NCI-H82 (cell line): ENCODE data around the gene CIC.
"Not testable (repeated sequence)": the region's sequence is repeated elsewhere in the genome, so short reads cannot be mapped to it uniquely, and the experiment has no call there.

Source experiments
- DNase-seq: peaks from one replicate; lab custom pipeline; 2025; lab: John Stamatoyannopoulos, UW

The CIC gene

GRCh38 chr19:42313096-42313839 is 44.2 kb downstream of the CIC start, which contains the start of gene TMEM145:
TSS of gene TMEM145 (plus strand) at chr19:42313309. CDS start at chr19:42313377, 68 bp downstream.
- peak; percentile 84 for DNase-seq

GRCh38 chr19:42313840-42314755 is 45.0 kb downstream of the CIC start:
- DNase-seq, result no peak

- DNase-seq, result no peak
Measured at GRCh38 chr19:42315024-42315423, 46.0 kb downstream of the CIC start.

- no peak for DNase-seq
Measured at GRCh38 chr19:42316223-42317211, 47.5 kb downstream of the CIC start.

- DNase-seq, result no peak
Measured at GRCh38 chr19:42317535-42317934, 48.5 kb downstream of the CIC start.

GRCh38 chr19:42322305-42322704 is 53.3 kb downstream of the CIC start:
- DNase-seq, result no peak

- DNase-seq, result no peak
Measured at GRCh38 chr19:42323473-42323851, 54.4 kb downstream of the CIC start.

GRCh38 chr19:42323852-42324654 is 55.0 kb downstream of the CIC start:
- no peak for DNase-seq

GRCh38 chr19:42324655-42325307 is 55.7 kb downstream of the CIC start:
- no peak for DNase-seq

- peak; percentile 100 for DNase-seq
Measured at GRCh38 chr19:42325308-42325895, 56.4 kb downstream of the CIC start, which contains the start of gene MEGF8. TSS of gene MEGF8 (plus strand) at chr19:42325635. CDS start at chr19:42326244, 609 bp downstream.

- peak; percentile 67 for DNase-seq
Measured at GRCh38 chr19:42325896-42326771, 57.1 kb downstream of the CIC start.

- DNase-seq, result no peak
Measured at GRCh38 chr19:42326969-42327368, 57.9 kb downstream of the CIC start.

GRCh38 chr19:42327381-42327780 is 58.3 kb downstream of the CIC start:
- DNase-seq, result no peak

GRCh38 chr19:42328106-42328505 is 59.1 kb downstream of the CIC start:
- DNase-seq, result no peak

- no peak for DNase-seq
Measured at GRCh38 chr19:42328854-42329253, 59.8 kb downstream of the CIC start.

GRCh38 chr19:42330241-42330711 is 61.2 kb downstream of the CIC start:
- DNase-seq, result peak; percentile 85

GRCh38 chr19:42331333-42331732 is 62.3 kb downstream of the CIC start:
- DNase-seq, result not testable (repeated sequence)

- no peak for DNase-seq
Measured at GRCh38 chr19:42332059-42332458, 63.0 kb downstream of the CIC start.

GRCh38 chr19:42333018-42333417 is 64.0 kb downstream of the CIC start:
- no peak for DNase-seq
